PC-3 (cell line): ENCODE data around the gene STUB1. TPM values are rescaled to one million over a fixed set of nuclear protein-coding genes. Genes with fewer than 3 reads are reported as not detected.

Experiments used
- ATAC-seq: fragments of 200-7000 bp; cut with Tn5 transposase; 2 replicates; pipeline ENCODE4 v1.9.1; 2020; ENCODE audit warnings: mild to moderate bottlenecking, moderate library complexity
- BruUV-seq: library from RNA; stranded (reverse); fragments of 400-500 nt; replicated peaks from 2 replicates; lab custom pipeline; 2021; lab: Mats Ljungman, UMichigan
- CTCF ChIA-PET: fragments of 300-600 bp; sonication (Branson Sonifier 250); formaldehyde crosslinking; loops from one replicate; lab custom pipeline; 2022; ENCODE audit warnings: antibody characterized with exemption; lab: Charles Lee
- POLR2A ChIA-PET: fragments of 300-600 bp; sonication (Branson Sonifier 250); formaldehyde crosslinking; loops from one replicate; lab custom pipeline; 2022; ENCODE audit warnings: antibody characterized with exemption; ENCODE audit not compliant: unreplicated experiment; lab: Charles Lee
- DNase-seq: peaks from one replicate; pipeline ENCODE4 v3.0.0-alpha.2; 2015
- H2AFZ ChIP-seq: fragments of 300-600 bp; sonication (generic); 2 replicates; pipeline ENCODE4 v1.6.0; 2016; ENCODE audit warnings: antibody characterized with exemption, low read length
- H3F3A ChIP-seq: fragments of 300-600 bp; sonication (generic); one replicate; pipeline ENCODE4 v1.6.0; 2017; ENCODE audit warnings: antibody characterized with exemption, low read length, control low read depth, mild to moderate bottlenecking; ENCODE audit not compliant: unreplicated experiment
- H3K27ac ChIP-seq: fragments of 300-600 bp; sonication (generic); 2 replicates; pipeline ENCODE4 v1.5.1; 2016; ENCODE audit warnings: mild to moderate bottlenecking, low read length
- H3K27me3 ChIP-seq: fragments of 300-600 bp; sonication (generic); 2 replicates; pipeline ENCODE4 v1.6.1; 2016; ENCODE audit warnings: low read length, mixed read lengths
- H3K36me3 ChIP-seq: fragments of 300-600 bp; sonication (generic); 2 replicates; pipeline ENCODE4 v1.6.1; 2016; ENCODE audit warnings: low read depth, mixed run types, low read length, mixed read lengths
- H3K4me1 ChIP-seq: fragments of 300-600 bp; sonication (generic); 2 replicates; pipeline ENCODE4 v1.5.1; 2016; ENCODE audit warnings: low read length; ENCODE audit not compliant: insufficient read depth
- H3K4me2 ChIP-seq: fragments of 300-600 bp; sonication (generic); 2 replicates; pipeline ENCODE4 v1.6.0; 2016; ENCODE audit warnings: low read length
- H3K4me3 ChIP-seq: fragments of 300-600 bp; sonication (generic); 2 replicates; pipeline ENCODE4 v1.5.1; 2016; ENCODE audit warnings: mild to moderate bottlenecking, low read length, mixed read lengths
- H3K79me2 ChIP-seq: fragments of 300-600 bp; sonication (generic); 2 replicates; pipeline ENCODE4 v1.6.1; 2017; ENCODE audit warnings: low read length, mixed read lengths
- H3K9ac ChIP-seq: fragments of 300-600 bp; sonication (generic); 2 replicates; pipeline ENCODE4 v1.6.0; 2016; ENCODE audit warnings: mild to moderate bottlenecking, low read length
- H3K9me2 ChIP-seq: fragments of 300-600 bp; sonication (generic); replicated peaks from 2 replicates; pipeline ENCODE4 v1.6.1; 2016; ENCODE audit warnings: mixed run types, low read length, mixed read lengths
- H3K9me3 ChIP-seq: fragments of 300-600 bp; sonication (generic); 2 replicates; pipeline ENCODE4 v1.6.1; 2016; ENCODE audit warnings: low read length, mixed read lengths
- H4K20me1 ChIP-seq: fragments of 300-600 bp; sonication (generic); 2 replicates; pipeline ENCODE4 v1.6.1; 2016; ENCODE audit warnings: low read length, mixed read lengths
- CTCF ChIP-seq: fragments of 300-600 bp; sonication (generic); conservative IDR thresholded peaks from 2 replicates; pipeline ENCODE4 v1.5.1; 2017; ENCODE audit warnings: antibody characterized with exemption, low read depth, mild to moderate bottlenecking, low read length
- EZH2 ChIP-seq: fragments of 300-600 bp; sonication (generic); IDR thresholded peaks from one replicate; pipeline ENCODE4 v1.6.1; 2017; ENCODE audit warnings: antibody characterized with exemption, mild to moderate bottlenecking, low read length; ENCODE audit not compliant: unreplicated experiment
- EZH2phosphoT487 ChIP-seq: fragments of 300-600 bp; sonication (generic); IDR thresholded peaks from 2 replicates; pipeline ENCODE4 v1.6.1; 2018; ENCODE audit warnings: mild to moderate bottlenecking, antibody characterized with exemption, low read length, borderline replicate concordance
- intact Hi-C: fragments of 100-400 bp; cut with micrococcal nuclease; formaldehyde crosslinking; loops from 2 replicates; pipeline ENCODE4 v1.9.0; 2023
- total RNA-seq: library from RNA; depleted of rRNA; stranded (reverse); fragments of >200 nt; gene quantifications from 2 replicates; pipeline ENCODE4 v1.2.3, GENCODE V29; 2014

STUB1 gene
- total RNA-seq, 1 experiment from 2014 or later, result 152 TPM

- Histone ChIP-seq H3K9me2 (no peaks in the 10 kb centered on the region), H4K20me1 (no peaks in the 10 kb centered on the region), H3K4me2 (no peak overlapping the region), H3F3A (no peaks in the 10 kb centered on the region), H3K27ac (no peak overlapping the region), H2AFZ (no peak overlapping the region), H3K27me3 (no peaks in the 10 kb centered on the region), H3K9ac (no peak overlapping the region), H3K4me1 (no peaks in the 10 kb centered on the region), H3K4me3 (no peak overlapping the region), H3K36me3 (peaks cover 6% of the 10 kb centered on the region; the same call in 1 of the 2 replicates), H3K79me2 (peaks cover 22% of the 10 kb centered on the region), H3K9me3 (no peaks in the 10 kb centered on the region)
- no TSS peak for BruUV-seq
- ATAC-seq, result no peak
- POLR2A ChIA-PET, result no interaction called here
- DNase-seq, result no peak
- intact Hi-C loops, result no loop called here
- CTCF ChIA-PET, result no interaction called here
- TF ChIP-seq CTCF, result no peak
- no peak for TF ChIP-seq EZH2
- TF ChIP-seq EZH2phosphoT487, result no peak
Measured at GRCh38 chr16:670485-671352, 9.5 kb upstream of the STUB1 start.

GRCh38 chr16:671353-672131 is 8.7 kb upstream of the STUB1 start:
- ATAC-seq (no peak), DNase-seq (no peak)
- Histone ChIP-seq H3K27me3 (no peaks in the 10 kb centered on the region), H3F3A (no peaks in the 10 kb centered on the region), H3K4me3 (no peak overlapping the region), H2AFZ (no peak overlapping the region), H3K9me3 (no peaks in the 10 kb centered on the region), H3K27ac (no peak overlapping the region), H3K9me2 (no peaks in the 10 kb centered on the region), H3K79me2 (peaks cover 22% of the 10 kb centered on the region), H4K20me1 (no peaks in the 10 kb centered on the region), H3K9ac (no peak overlapping the region), H3K4me1 (no peaks in the 10 kb centered on the region), H3K4me2 (no peak overlapping the region), H3K36me3 (peaks cover 6% of the 10 kb centered on the region; the same call in 1 of the 2 replicates)
- intact Hi-C loops, result no loop called here
- ChIA-PET CTCF (no interaction called here), POLR2A (no interaction called here)
- BruUV-seq, result no TSS peak
- TF ChIP-seq CTCF, result no peak
- TF ChIP-seq EZH2phosphoT487, result no peak
- TF ChIP-seq EZH2, result no peak
